Left lung (tissue), 10 donors: ENCODE measurements around the gene DOCK4. TPM values are rescaled to one million over a fixed set of nuclear protein-coding genes. Genes with fewer than 3 reads are reported as not detected.

Experiments
- ATAC-seq: fragments of 200-7000 bp; cut with Tn5 transposase; one replicate; pipeline ENCODE4 v1.9.1; 2020; ENCODE audit warnings: moderate library complexity
- DNase-seq, 4 donors: peaks; one replicate each; pipeline ENCODE4 v3.0.0-alpha.2; 2013 to 2020
- H3K27ac ChIP-seq, 2 donors: fragments of 200-600 bp; sonication (generic) in 1 of 2; one replicate each; pipeline versions ENCODE4 v1.5.0 to v1.8.0; 2020 to 2021
- H3K27me3 ChIP-seq, 2 donors: fragments of 200-600 bp; sonication (generic) in 1 of 2; one replicate each; pipeline versions ENCODE4 v1.5.0 to v1.8.0; 2020 to 2021
- H3K36me3 ChIP-seq, 2 donors: fragments of 200-600 bp; sonication (generic) in 1 of 2; one replicate each; pipeline versions ENCODE4 v1.5.0 to v1.8.0; 2020 to 2021
- H3K4me1 ChIP-seq, 2 donors: fragments of 200-600 bp; one replicate each; pipeline ENCODE4 v1.8.0; 2021
- H3K4me3 ChIP-seq, 2 donors: fragments of 200-600 bp; sonication (generic) in 1 of 2; one replicate each; pipeline versions ENCODE4 v1.5.0 to v1.8.0; 2020 to 2021; ENCODE audit warnings: mild to moderate bottlenecking in 1 of 2
- H3K9me3 ChIP-seq, 2 donors: fragments of 200-600 bp; sonication (generic) in 1 of 2; one replicate each; pipeline versions ENCODE4 v1.5.0 to v1.8.0; 2020 to 2021
- intact Hi-C, 2 donors: fragments of 100-400 bp; cut with DNase I; formaldehyde crosslinking; loops; one replicate each; pipeline versions ENCODE4 v1.11.2 to v1.14.2; 2022
- polyA plus RNA-seq, 6 donors: library from polyadenylated mRNA; unstranded; fragments of 120-200 nt; gene quantifications; one replicate each; pipeline ENCODE4 v1.2.1, GENCODE V29; 2013; ENCODE audit not compliant: insufficient read length in 6 of 6
- total RNA-seq, 2 donors: library from RNA; stranded (reverse); fragmentation: NEBNext Ultra II Directional; extraction: Animal tissue kit (Norgen Biotek cat#: 25700); gene quantifications; one replicate each; pipeline ENCODE4 v1.2.1, GENCODE V29; 2021
- TF ChIP-seq, protein P1 (sequence below), 2 donors: fragments of 200-600 bp; sonication (generic) in 1 of 2; IDR thresholded peaks; one replicate each; pipeline versions ENCODE4 v1.5.0 to v1.8.0; 2021; ENCODE audit warnings: antibody characterized with exemption in 2 of 2
- donor health status: DM: no; HTN: yes; CAD: no.
- donor health status: DM: no; HTN: no; CAD: no.

The DOCK4 gene
- total and polyA plus RNA-seq, 8 donors, result 38.9 to 64.3 (median 52.5) TPM

DNA sequence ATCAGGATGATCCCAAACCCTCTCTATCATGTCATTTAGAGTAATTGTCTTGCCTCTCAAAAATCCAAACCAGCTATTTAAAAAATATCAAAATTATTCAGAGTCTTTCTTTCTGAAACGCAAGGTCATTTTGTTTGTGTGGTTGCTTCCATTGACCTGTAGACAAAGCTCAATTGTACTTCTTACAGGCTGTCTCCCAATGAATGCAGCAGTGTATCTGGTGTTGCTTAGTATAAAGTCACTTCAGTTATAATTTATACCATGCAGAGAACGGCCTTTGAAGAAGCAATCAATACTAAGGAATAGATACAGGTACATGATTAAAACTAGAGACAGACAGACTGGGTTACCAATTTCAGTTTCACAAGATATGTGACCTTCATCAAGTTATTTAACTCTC lies 80.9 kb downstream of the DOCK4 start:
- no peaks in the 10 kb centered on the region for H3K27me3 ChIP-seq
- intact Hi-C loops, result no loop called here
- TF ChIP-seq, protein P1, sequence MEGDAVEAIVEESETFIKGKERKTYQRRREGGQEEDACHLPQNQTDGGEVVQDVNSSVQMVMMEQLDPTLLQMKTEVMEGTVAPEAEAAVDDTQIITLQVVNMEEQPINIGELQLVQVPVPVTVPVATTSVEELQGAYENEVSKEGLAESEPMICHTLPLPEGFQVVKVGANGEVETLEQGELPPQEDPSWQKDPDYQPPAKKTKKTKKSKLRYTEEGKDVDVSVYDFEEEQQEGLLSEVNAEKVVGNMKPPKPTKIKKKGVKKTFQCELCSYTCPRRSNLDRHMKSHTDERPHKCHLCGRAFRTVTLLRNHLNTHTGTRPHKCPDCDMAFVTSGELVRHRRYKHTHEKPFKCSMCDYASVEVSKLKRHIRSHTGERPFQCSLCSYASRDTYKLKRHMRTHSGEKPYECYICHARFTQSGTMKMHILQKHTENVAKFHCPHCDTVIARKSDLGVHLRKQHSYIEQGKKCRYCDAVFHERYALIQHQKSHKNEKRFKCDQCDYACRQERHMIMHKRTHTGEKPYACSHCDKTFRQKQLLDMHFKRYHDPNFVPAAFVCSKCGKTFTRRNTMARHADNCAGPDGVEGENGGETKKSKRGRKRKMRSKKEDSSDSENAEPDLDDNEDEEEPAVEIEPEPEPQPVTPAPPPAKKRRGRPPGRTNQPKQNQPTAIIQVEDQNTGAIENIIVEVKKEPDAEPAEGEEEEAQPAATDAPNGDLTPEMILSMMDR (IDR thresholded peaks at IDR 0.05), result no peak
- peaks cover 6 to 18% of the 10 kb centered on the region in 2 donors for H3K4me1 ChIP-seq
- no peak for ATAC-seq
- no peaks in the 10 kb centered on the region for H3K9me3 ChIP-seq
- no peak overlapping the region for H3K4me3 ChIP-seq
- no peak for DNase-seq
- no peaks in the 10 kb centered on the region for H3K36me3 ChIP-seq
- H3K27ac ChIP-seq, result no peak overlapping the region

GRCh38 chr7:112124061-112124766 lies 82.0 kb downstream of the DOCK4 start:
- Histone ChIP-seq H3K27me3 (no peaks in the 10 kb centered on the region), H3K4me3 (no peak overlapping the region), H3K9me3 (no peaks in the 10 kb centered on the region), H3K4me1 (peaks cover 0 to 15% of the 10 kb centered on the region in 2 donors), H3K36me3 (no peaks in the 10 kb centered on the region), H3K27ac (peak overlapping the region; percentile 19 to 59)
- intact Hi-C loops, result no loop called here
- peak; percentile 53 for ATAC-seq
- no peak for DNase-seq
- TF ChIP-seq, protein P1 (IDR thresholded peaks at IDR 0.05), result no peak

DNA sequence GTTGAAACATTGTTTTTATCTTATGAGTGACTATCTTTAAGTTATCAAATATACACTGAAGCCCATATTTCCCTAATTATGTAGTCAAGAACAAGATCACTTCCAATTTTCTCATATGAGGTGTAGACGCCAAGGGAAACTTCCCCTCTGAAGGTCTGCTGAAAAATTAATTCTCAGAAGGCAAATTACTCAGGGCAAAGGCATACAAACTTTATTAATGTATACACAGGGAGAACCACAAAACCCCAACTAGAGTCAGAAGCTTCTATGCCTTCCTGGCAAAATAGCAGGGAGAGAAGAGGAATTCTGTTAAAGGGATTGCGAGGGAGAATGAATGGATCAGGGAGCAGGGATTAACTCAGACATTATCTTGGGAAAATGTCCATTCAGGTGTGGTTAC lies 83.4 kb downstream of the DOCK4 start:
- no peak overlapping the region for H3K4me3 ChIP-seq
- no peaks in the 10 kb centered on the region for H3K9me3 ChIP-seq
- no peaks in the 10 kb centered on the region for H3K27me3 ChIP-seq
- DNase-seq (no peak), ATAC-seq (no peak)
- no peak overlapping the region for H3K27ac ChIP-seq
- TF ChIP-seq, protein P1 (IDR thresholded peaks at IDR 0.05), result no peak
- peaks cover 0 to 15% of the 10 kb centered on the region in 2 donors for H3K4me1 ChIP-seq
- H3K36me3 ChIP-seq, result no peaks in the 10 kb centered on the region
- intact Hi-C loops, result no loop called here

DNA sequence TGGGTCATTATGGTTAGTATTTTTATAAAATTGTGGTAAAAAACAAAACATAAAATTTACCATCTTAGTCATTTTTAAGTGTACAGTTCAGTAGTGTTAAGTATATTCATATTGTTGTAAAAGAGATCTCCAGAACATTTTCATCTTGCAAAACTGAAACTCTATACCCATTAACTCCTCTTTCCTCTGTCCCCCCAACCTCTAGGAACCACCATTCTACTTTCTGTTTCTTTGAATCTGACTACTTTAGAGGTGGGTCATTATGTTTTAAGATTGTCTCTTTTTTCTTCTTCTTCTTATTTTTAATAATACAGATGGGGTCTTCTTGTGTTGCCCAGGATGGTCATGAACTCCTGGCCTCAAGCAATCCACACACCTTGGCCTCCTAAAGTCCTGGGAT lies 84.1 kb downstream of the DOCK4 start:
- no peaks in the 10 kb centered on the region for H3K9me3 ChIP-seq
- H3K4me1 ChIP-seq, result peaks cover 0 to 15% of the 10 kb centered on the region in 2 donors
- intact Hi-C loops, result no loop called here
- TF ChIP-seq, protein P1 (IDR thresholded peaks at IDR 0.05), result no peak
- no peak overlapping the region for H3K4me3 ChIP-seq
- no peak for ATAC-seq
- H3K27me3 ChIP-seq, result no peaks in the 10 kb centered on the region
- no peak overlapping the region for H3K27ac ChIP-seq
- H3K36me3 ChIP-seq, result no peaks in the 10 kb centered on the region
- DNase-seq, result no peak

DNA sequence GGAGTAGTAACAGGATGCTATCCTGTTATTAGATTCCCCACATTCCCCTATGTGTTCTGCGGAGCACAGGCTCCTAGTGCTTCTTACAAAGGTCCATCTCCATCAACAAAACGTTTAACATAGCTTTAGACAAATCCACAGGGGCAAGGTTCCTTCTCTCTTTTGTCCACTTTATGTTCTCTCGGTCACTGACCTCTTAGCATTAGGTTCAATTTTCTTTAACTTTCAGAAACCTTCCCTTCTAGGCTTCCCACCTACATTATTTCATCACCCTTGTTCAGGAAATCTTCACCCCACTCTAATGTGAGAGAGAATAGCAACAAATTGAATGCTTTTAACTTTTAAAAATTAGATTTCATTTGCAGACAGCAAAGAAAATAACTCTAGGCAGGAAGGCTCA lies 84.9 kb downstream of the DOCK4 start:
- Histone ChIP-seq H3K27ac (no peak overlapping the region), H3K4me3 (no peak overlapping the region), H3K4me1 (peaks cover 0 to 15% of the 10 kb centered on the region in 2 donors), H3K27me3 (no peaks in the 10 kb centered on the region), H3K9me3 (no peaks in the 10 kb centered on the region), H3K36me3 (no peaks in the 10 kb centered on the region)
- intact Hi-C loops, result no loop called here
- TF ChIP-seq, protein P1 (IDR thresholded peaks at IDR 0.05), result no peak
- ATAC-seq (no peak), DNase-seq (no peak)
